SU-DHL-6 (cell line): ENCODE results near the gene NKX2-3.

Experiments
- H2AFZ ChIP-seq: fragments of 200-600 bp; sonication (generic); 2 replicates; pipeline ENCODE4 v1.6.1; 2014; ENCODE audit warnings: low read depth, mild to moderate bottlenecking, moderate library complexity, mixed read lengths, antibody characterized with exemption, low read length; ENCODE audit not compliant: severe bottlenecking
- H3F3A ChIP-seq: fragments of 200-600 bp; shearing (Covaris generic); 2 replicates; pipeline ENCODE4 v1.6.0; 2016; ENCODE audit warnings: antibody characterized with exemption, mild to moderate bottlenecking; ENCODE audit not compliant: insufficient read depth
- H3K27ac ChIP-seq: fragments of 200-600 bp; sonication (generic); 2 replicates; pipeline ENCODE4 v1.5.1; 2016; ENCODE audit warnings: low read depth, mild to moderate bottlenecking, low read length, moderate library complexity, mixed read lengths
- H3K27me3 ChIP-seq: fragments of 200-600 bp; sonication (generic), shearing (Covaris generic); 2 replicates; pipeline ENCODE4 v1.6.0; 2014; ENCODE audit warnings: mild to moderate bottlenecking, low read length
- H3K36me3 ChIP-seq: fragments of 200-600 bp; sonication (generic); 2 replicates; pipeline ENCODE4 v1.6.1; 2014; ENCODE audit warnings: mild to moderate bottlenecking, low read length, mixed read lengths
- H3K4me2 ChIP-seq: fragments of 300-600, 200-600 bp; shearing (Covaris generic), sonication (generic); 2 replicates; pipeline ENCODE4 v1.6.0; 2014; ENCODE audit warnings: low read length, low read depth, mild to moderate bottlenecking; ENCODE audit not compliant: poor library complexity, severe bottlenecking
- H3K4me3 ChIP-seq: fragments of 200-600 bp; sonication (generic); 2 replicates; pipeline ENCODE4 v1.5.1; 2014; ENCODE audit warnings: antibody characterized with exemption, low read length, mild to moderate bottlenecking, mixed read lengths; ENCODE audit not compliant: insufficient read depth, poor library complexity, severe bottlenecking
- H3K79me2 ChIP-seq: fragments of 200-600 bp; sonication (generic); 2 replicates; pipeline ENCODE4 v1.6.1; 2014; ENCODE audit warnings: mild to moderate bottlenecking, low read length, moderate library complexity; ENCODE audit not compliant: insufficient read depth
- H3K9ac ChIP-seq: fragments of 200-600 bp; sonication (generic); 2 replicates; pipeline ENCODE4 v1.7.0; 2014; ENCODE audit warnings: mild to moderate bottlenecking, low read length
- H3K9me2 ChIP-seq: fragments of 200-600 bp; sonication (generic); replicated peaks from 2 replicates; pipeline ENCODE4 v1.6.1; 2014; ENCODE audit warnings: low read length; ENCODE audit not compliant: insufficient read depth
- H3K9me3 ChIP-seq: fragments of 200-600 bp; sonication (generic); 2 replicates; pipeline ENCODE4 v1.6.1; 2014; ENCODE audit warnings: low read length, mixed read lengths; ENCODE audit not compliant: insufficient read depth
- H4K20me1 ChIP-seq: fragments of 200-600 bp; sonication (generic); 2 replicates; pipeline ENCODE4 v1.6.1; 2014; ENCODE audit warnings: low read depth, mild to moderate bottlenecking, antibody characterized with exemption, low read length, moderate library complexity, mixed read lengths
- EZH2phosphoT487 ChIP-seq: fragments of 200-600 bp; sonication (generic), shearing (Covaris generic); conservative IDR thresholded peaks from 2 replicates; pipeline ENCODE4 v1.6.1; 2018; ENCODE audit warnings: mild to moderate bottlenecking, antibody characterized with exemption, low read length, moderate library complexity, mixed read lengths
- TF ChIP-seq, protein P1 (sequence below): fragments of 200-600 bp; sonication (generic); IDR thresholded peaks from one replicate; pipeline ENCODE4 v1.5.1; 2017; ENCODE audit warnings: antibody characterized with exemption, mild to moderate bottlenecking, low read length, moderate library complexity; ENCODE audit not compliant: insufficient read depth, poor library complexity, severe bottlenecking

NKX2-3 gene

DNA sequence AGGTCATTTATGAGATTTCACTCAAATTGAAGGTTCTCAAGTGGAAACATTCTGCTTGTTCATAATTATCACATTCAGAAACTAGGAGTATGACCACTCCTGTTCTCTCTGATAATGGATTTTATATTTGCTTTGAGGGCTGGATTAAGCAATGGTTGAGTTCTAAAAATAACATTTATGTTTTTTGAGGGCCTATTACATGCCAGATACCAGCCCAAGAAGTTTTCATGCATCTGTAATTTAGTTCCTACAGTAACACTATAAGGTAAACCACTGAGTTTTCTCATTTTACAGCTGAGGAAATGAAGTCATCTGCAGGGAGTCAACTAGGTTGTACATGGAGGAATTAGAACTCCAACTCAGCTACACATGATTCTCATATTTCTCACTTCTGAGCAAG, 25.5 kb upstream of the NKX2-3 start:
- H3K79me2 ChIP-seq = no peaks in the 10 kb centered on the region
- no peak overlapping the region for H3K4me3 ChIP-seq
- H4K20me1 ChIP-seq = no peaks in the 10 kb centered on the region
- no peaks in the 10 kb centered on the region for H3K36me3 ChIP-seq
- no peak overlapping the region for H3K27ac ChIP-seq
- no peaks in the 10 kb centered on the region for H3K27me3 ChIP-seq
- no peak overlapping the region for H3K9ac ChIP-seq
- no peak overlapping the region for H2AFZ ChIP-seq
- H3K9me2 ChIP-seq = no peaks in the 10 kb centered on the region
- no peaks in the 10 kb centered on the region for H3F3A ChIP-seq
- H3K9me3 ChIP-seq = no peaks in the 10 kb centered on the region
- no peak for TF ChIP-seq EZH2phosphoT487
- TF ChIP-seq, protein P1, sequence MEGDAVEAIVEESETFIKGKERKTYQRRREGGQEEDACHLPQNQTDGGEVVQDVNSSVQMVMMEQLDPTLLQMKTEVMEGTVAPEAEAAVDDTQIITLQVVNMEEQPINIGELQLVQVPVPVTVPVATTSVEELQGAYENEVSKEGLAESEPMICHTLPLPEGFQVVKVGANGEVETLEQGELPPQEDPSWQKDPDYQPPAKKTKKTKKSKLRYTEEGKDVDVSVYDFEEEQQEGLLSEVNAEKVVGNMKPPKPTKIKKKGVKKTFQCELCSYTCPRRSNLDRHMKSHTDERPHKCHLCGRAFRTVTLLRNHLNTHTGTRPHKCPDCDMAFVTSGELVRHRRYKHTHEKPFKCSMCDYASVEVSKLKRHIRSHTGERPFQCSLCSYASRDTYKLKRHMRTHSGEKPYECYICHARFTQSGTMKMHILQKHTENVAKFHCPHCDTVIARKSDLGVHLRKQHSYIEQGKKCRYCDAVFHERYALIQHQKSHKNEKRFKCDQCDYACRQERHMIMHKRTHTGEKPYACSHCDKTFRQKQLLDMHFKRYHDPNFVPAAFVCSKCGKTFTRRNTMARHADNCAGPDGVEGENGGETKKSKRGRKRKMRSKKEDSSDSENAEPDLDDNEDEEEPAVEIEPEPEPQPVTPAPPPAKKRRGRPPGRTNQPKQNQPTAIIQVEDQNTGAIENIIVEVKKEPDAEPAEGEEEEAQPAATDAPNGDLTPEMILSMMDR = no peak
- no peak overlapping the region for H3K4me2 ChIP-seq

DNA sequence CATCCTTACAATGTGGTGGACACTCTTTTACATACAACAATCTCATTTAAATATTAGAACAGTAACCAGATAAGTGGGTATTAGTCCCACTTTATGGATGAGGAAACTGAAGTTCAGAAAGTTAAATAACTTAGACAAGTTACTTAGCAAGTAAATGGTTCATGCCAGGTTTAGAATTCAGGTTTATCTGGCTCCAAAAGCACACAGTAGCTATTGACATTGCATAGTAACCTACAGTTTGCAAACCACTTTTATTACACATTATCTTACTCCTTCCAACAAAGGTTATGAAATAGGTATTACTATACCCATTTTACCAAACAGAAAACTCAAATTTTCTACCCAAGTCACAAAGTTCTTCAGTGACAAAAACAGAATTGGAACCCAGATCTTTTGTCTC, 19.7 kb upstream of the NKX2-3 start:
- no peak overlapping the region for H3K4me2 ChIP-seq
- H4K20me1 ChIP-seq = no peaks in the 10 kb centered on the region
- no peaks in the 10 kb centered on the region for H3K27me3 ChIP-seq
- no peaks in the 10 kb centered on the region for H3K9me2 ChIP-seq
- TF ChIP-seq, protein P1 = no peak
- TF ChIP-seq EZH2phosphoT487 = no peak
- H2AFZ ChIP-seq = no peak overlapping the region
- H3K9me3 ChIP-seq = no peaks in the 10 kb centered on the region
- no peaks in the 10 kb centered on the region for H3K79me2 ChIP-seq
- H3K4me3 ChIP-seq = no peak overlapping the region
- H3K9ac ChIP-seq = no peak overlapping the region
- no peak overlapping the region for H3K27ac ChIP-seq
- H3K36me3 ChIP-seq = no peaks in the 10 kb centered on the region
- no peaks in the 10 kb centered on the region for H3F3A ChIP-seq

DNA sequence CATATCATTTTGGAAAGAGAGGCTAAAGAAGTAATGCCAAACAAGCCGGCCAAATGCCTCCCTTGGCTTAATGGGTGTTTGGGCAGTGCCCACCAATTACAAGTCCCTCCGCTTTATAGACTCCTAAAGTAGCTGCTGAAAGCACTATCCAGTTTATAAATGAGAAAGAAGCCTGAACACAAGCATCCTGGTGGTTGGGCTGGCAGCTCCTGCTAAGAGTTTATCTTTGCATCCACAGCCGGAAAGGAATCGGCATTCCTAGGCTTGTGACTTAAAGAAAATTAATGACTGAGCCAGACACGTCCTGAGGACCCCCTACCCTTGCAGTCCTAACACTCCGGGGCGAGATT, 13.1 kb upstream of the NKX2-3 start:
- Histone ChIP-seq H3K4me3 (no peak overlapping the region), H3K27me3 (no peaks in the 10 kb centered on the region), H3K4me2 (no peak overlapping the region), H2AFZ (no peak overlapping the region), H3K9me2 (no peaks in the 10 kb centered on the region), H3K27ac (no peak overlapping the region), H3K79me2 (no peaks in the 10 kb centered on the region), H3K9me3 (no peaks in the 10 kb centered on the region), H3K9ac (no peak overlapping the region), H4K20me1 (no peaks in the 10 kb centered on the region), H3F3A (no peaks in the 10 kb centered on the region), H3K36me3 (no peaks in the 10 kb centered on the region)
- TF ChIP-seq, protein P1 = no peak
- TF ChIP-seq EZH2phosphoT487 = no peak
